Mesothelial cell of epicardium (in vitro differentiated cells): ENCODE data around the gene COL27A1. TPM values are rescaled to one million over a fixed set of nuclear protein-coding genes. Genes with fewer than 3 reads are reported as not detected.

Source experiments
- DNase-seq, 2 experiments: peaks; one replicate each; pipeline ENCODE4 v3.0.0; 2021; ENCODE audit warnings: low spot score in 2 of 2; ENCODE audit not compliant: unreplicated experiment in 2 of 2
- H3K27ac Mint-ChIP-seq: 2 replicates; pipeline ENCODE4 v1.8.0; 2021; ENCODE audit warnings: mixed read lengths
- H3K27me3 Mint-ChIP-seq: 2 replicates; pipeline ENCODE4 v1.8.0; 2021; ENCODE audit warnings: low read depth, mixed read lengths
- H3K36me3 Mint-ChIP-seq: 2 replicates; pipeline ENCODE4 v1.8.0; 2021; ENCODE audit warnings: mixed read lengths
- H3K4me1 Mint-ChIP-seq: 2 replicates; pipeline ENCODE4 v1.8.0; 2021; ENCODE audit warnings: mixed read lengths
- H3K4me3 Mint-ChIP-seq: 2 replicates; pipeline ENCODE4 v1.8.0; 2021; ENCODE audit warnings: mild to moderate bottlenecking, moderate library complexity, mixed read lengths
- H3K9me3 Mint-ChIP-seq: 2 replicates; pipeline ENCODE4 v1.8.0; 2021; ENCODE audit warnings: mixed read lengths
- CTCF ChIP-seq: fragments of 200-600 bp; sonication (generic); IDR thresholded peaks from one replicate; pipeline ENCODE4 v1.5.0; 2021; ENCODE audit warnings: antibody characterized with exemption; ENCODE audit not compliant: unreplicated experiment
- total RNA-seq: library from RNA; stranded (reverse); gene quantifications from 3 replicates; pipeline ENCODE4 v1.2.1, GENCODE V29; 2021

The COL27A1 gene
- total RNA-seq, 1 donor from 2014 or later = 138 TPM

- Mint-ChIP-seq H3K4me3 (no peak overlapping the region), H3K9me3 (peaks cover 10% of the 10 kb centered on the region), H3K27ac (no peak overlapping the region), H3K27me3 (peaks cover 7% of the 10 kb centered on the region), H3K36me3 (no peaks in the 10 kb centered on the region), H3K4me1 (no peaks in the 10 kb centered on the region)
- no peak for DNase-seq
- TF ChIP-seq CTCF = no peak
Observed at GRCh38 chr9:114130624-114131277, 24.6 kb upstream of the COL27A1 start.

- H3K4me3 Mint-ChIP-seq = no peak overlapping the region
- H3K27me3 Mint-ChIP-seq = peaks cover 7% of the 10 kb centered on the region
- no peaks in the 10 kb centered on the region for H3K4me1 Mint-ChIP-seq
- peaks cover 10% of the 10 kb centered on the region for H3K9me3 Mint-ChIP-seq
- no peak for TF ChIP-seq CTCF
- H3K36me3 Mint-ChIP-seq = no peaks in the 10 kb centered on the region
- no peak for DNase-seq
- H3K27ac Mint-ChIP-seq = no peak overlapping the region
Observed at GRCh38 chr9:114131808-114132549, 23.4 kb upstream of the COL27A1 start.

DNA sequence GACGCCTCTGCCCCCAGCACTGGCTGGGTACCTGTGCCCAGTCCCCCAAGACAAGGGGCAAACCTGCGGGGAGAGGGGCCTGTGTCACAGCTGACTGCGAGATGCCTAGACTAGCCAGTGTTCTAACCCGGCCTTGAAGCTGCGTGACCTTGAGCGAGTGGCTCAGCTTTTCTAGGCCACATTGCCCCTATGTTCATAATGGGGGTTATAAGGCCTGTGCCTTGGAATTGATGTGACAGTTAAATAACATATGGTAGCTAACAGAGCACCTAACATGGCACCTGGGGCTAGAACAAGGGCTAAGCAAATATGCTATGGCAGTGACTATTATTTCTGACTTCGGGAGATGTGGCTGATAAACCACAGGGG, 22.8 kb upstream of the COL27A1 start:
- Mint-ChIP-seq H3K4me1 (no peaks in the 10 kb centered on the region), H3K36me3 (no peaks in the 10 kb centered on the region), H3K27ac (no peak overlapping the region), H3K4me3 (no peak overlapping the region), H3K27me3 (peaks cover 7% of the 10 kb centered on the region), H3K9me3 (peaks cover 12% of the 10 kb centered on the region)
- TF ChIP-seq CTCF = no peak
- DNase-seq = no peak

DNA sequence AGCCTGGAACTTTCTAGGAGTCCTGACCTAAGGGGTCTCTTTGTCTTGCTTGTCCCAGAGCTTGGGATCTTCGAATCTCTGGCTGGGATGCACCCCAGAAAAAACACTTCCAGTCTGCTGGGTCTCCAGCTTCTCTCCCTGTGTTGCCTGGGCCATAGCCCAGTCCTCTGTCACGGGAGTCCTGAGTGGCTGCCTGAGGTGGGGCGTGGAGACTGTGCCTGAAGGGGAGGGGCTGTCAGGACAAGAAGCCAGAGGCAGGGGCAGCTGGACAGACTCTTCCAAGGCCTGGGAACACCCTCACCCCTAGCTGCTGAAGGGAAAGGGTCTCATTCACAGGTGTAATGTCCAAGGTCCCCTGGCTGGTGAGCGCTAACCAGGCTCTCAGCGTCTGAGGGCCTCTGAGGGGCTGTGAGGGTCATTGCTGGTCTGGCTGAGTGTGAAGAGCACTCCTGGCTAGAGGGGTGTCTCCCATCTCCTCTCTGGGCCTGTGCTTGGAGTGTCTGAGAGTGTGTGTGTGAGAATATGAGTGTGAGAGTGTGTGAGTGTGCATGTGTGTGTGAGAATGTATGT, 20.4 kb upstream of the COL27A1 start:
- no peak overlapping the region for H3K4me3 Mint-ChIP-seq
- peaks cover 9% of the 10 kb centered on the region for H3K27me3 Mint-ChIP-seq
- TF ChIP-seq CTCF = no peak
- no peaks in the 10 kb centered on the region for H3K36me3 Mint-ChIP-seq
- DNase-seq = no peak
- H3K9me3 Mint-ChIP-seq = peaks cover 5% of the 10 kb centered on the region
- H3K4me1 Mint-ChIP-seq = peaks cover 4% of the 10 kb centered on the region
- no peak overlapping the region for H3K27ac Mint-ChIP-seq

DNA sequence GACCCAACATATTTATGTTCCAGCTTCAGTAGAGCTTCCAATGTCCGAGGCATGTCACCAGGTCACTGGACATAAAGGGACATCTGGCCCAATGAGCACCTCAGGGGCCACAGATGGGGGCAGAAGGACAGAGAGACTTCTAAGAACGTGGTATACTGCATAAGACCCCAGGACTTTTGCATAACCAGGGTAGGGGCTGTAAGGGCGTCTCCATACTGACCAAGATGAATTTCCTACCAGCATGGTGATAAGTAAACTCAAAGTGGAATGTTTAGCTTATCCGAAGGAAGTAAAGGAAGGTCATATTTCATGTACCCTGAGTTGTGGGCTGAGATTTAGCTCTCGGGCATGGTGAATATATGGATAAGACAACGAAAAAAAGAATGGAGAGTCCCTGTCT, 17.5 kb upstream of the COL27A1 start:
- no peak for DNase-seq
- H3K27ac Mint-ChIP-seq = no peak overlapping the region
- H3K36me3 Mint-ChIP-seq = no peaks in the 10 kb centered on the region
- H3K27me3 Mint-ChIP-seq = peaks cover 23% of the 10 kb centered on the region
- peaks cover 6% of the 10 kb centered on the region for H3K4me1 Mint-ChIP-seq
- no peak overlapping the region for H3K4me3 Mint-ChIP-seq
- TF ChIP-seq CTCF = no peak
- peaks cover 5% of the 10 kb centered on the region for H3K9me3 Mint-ChIP-seq
